Measurements from ENCODE around the gene ALK. TPM values are rescaled to one million over a fixed set of nuclear protein-coding genes. Genes with fewer than 3 reads are reported as not detected.
A peak's percentile ranks its signal among the peaks of the same experiment; 100 is the strongest.

Gene ALK
- total RNA-seq, 1 experiment from 2014 or later: not detected

- H3K4me1 Mint-ChIP-seq: peaks cover 0 to 6% of the 10 kb centered on the region in 2 experiments; a peak in 1 of 4 replicates
Observed at GRCh38 chr2:29226375-29226774, 695.0 kb downstream of the ALK start.

More at GRCh38 chr2:29226375-29226774, 695.0 kb downstream of the ALK start:
- Histone ChIP-seq H3K23ac (ENCODE audit: insufficient read length, low read depth, low read length) (no peak overlapping the region), H3K27me3 (ENCODE audit: insufficient read depth, low read length) (no peaks in the 10 kb centered on the region), H2AK5ac (ENCODE audit: insufficient read length, low read length) (no peak overlapping the region), H2BK20ac (ENCODE audit: low read depth, low read length, poor library complexity, severe bottlenecking) (no peak overlapping the region), H4K5ac (ENCODE audit: insufficient read length, low read depth, low read length) (no peak overlapping the region), H3K9ac (ENCODE audit: extremely low read depth, insufficient read length, low read length) (no peak overlapping the region), H4K20me1 (ENCODE audit: control insufficient read depth, insufficient read depth, insufficient read length) (no peaks in the 10 kb centered on the region), H3K4me2 (ENCODE audit: insufficient read depth, insufficient read length, low read length) (no peak overlapping the region), H3K18ac (ENCODE audit: insufficient read length, low read depth, low read length) (no peak overlapping the region), H3K79me1 (ENCODE audit: insufficient read depth, low read depth, low read length, poor library complexity, severe bottlenecking) (no peaks in the 10 kb centered on the region), H3K9me3 (ENCODE audit: control insufficient read depth, low read depth, low read length) (no peaks in the 10 kb centered on the region), H3T11ph (ENCODE audit: low read length) (no peak overlapping the region), H3K79me2 (ENCODE audit: insufficient read depth, low read length) (no peaks in the 10 kb centered on the region), H3K4ac (ENCODE audit: low read depth, low read length) (no peak overlapping the region), H3K56ac (ENCODE audit: insufficient read length, low read depth, low read length) (no peak overlapping the region), H3K23me2 (ENCODE audit: insufficient read length, low read depth, low read length, poor library complexity, severe bottlenecking) (no peaks in the 10 kb centered on the region), H3K27ac (ENCODE audit: insufficient read length, low read depth, low read length) (no peak overlapping the region), H2AFZ (ENCODE audit: low read length) (no peak overlapping the region), H2BK5ac (ENCODE audit: insufficient read length, low read length) (no peak overlapping the region), H2BK15ac (ENCODE audit: low read depth, low read length) (no peak overlapping the region), H3K14ac (ENCODE audit: insufficient read depth, low read length) (no peak overlapping the region), H4K8ac (replicated peaks; ENCODE audit: insufficient read length, low read depth, low read length) (no peak overlapping the region), H4K91ac (ENCODE audit: insufficient read length, low read depth, low read length) (no peak overlapping the region), H2BK120ac (ENCODE audit: low read depth, low read length, poor library complexity, severe bottlenecking) (no peak overlapping the region), H2BK12ac (ENCODE audit: insufficient read length, low read depth, low read length) (no peak overlapping the region), H3K4me1 (ENCODE audit: insufficient read depth, low read length) (no peaks in the 10 kb centered on the region)
- Mint-ChIP-seq H3K9me3 (no peaks in the 10 kb centered on the region), H3K4me3 (no peak overlapping the region), H3K27me3 (ENCODE audit: low read depth) (peaks cover 8% of the 10 kb centered on the region; the same call in 1 of the 2 replicates), H3K36me3 (ENCODE audit: insufficient read depth in 1 of 3, low read depth in 3 of 3) (no peaks in the 10 kb centered on the region), H3K27ac (peak overlapping the region in 1 of 3 experiments; percentile 84; a peak in 1 of 7 replicates)
- DNase-seq: no peak
- TF ChIP-seq CTCF (conservative IDR thresholded peaks at IDR 0.05): no peak
- no CpG with 5 or more reads among the region's 3 CpGs for WGBS (ENCODE audit: extremely low coverage, insufficient read length, low lambda C conversion rate)
